Prostate gland (tissue), 2 donors: Measurements from ENCODE around the gene PHLPP1.

Experiments
- POLR2A ChIP-seq: fragments of 450-650 bp; IDR thresholded peaks from one replicate; pipeline ENCODE4 v1.6.1; 2016; ENCODE audit warnings: antibody characterized with exemption, mild to moderate bottlenecking
- POLR2AphosphoS5 ChIP-seq: sonication (generic); formaldehyde crosslinking; IDR thresholded peaks from one replicate; pipeline ENCODE4 v1.6.1; 2017; ENCODE audit warnings: antibody characterized with exemption
- TF ChIP-seq, protein P1 (sequence below), 4 experiments: fragments of 200-600 bp in 2 of 4; fragments of 450-650 bp in 2 of 4; sonication (generic) in 2 of 4; IDR thresholded peaks; 1 replicate in 3 of 4; 2 replicates in 1 of 4; pipeline ENCODE4 v1.5.1; 2016 to 2019; ENCODE audit warnings: antibody characterized with exemption in 4 of 4, mild to moderate bottlenecking in 2 of 4, moderate library complexity in 2 of 4

DNA sequence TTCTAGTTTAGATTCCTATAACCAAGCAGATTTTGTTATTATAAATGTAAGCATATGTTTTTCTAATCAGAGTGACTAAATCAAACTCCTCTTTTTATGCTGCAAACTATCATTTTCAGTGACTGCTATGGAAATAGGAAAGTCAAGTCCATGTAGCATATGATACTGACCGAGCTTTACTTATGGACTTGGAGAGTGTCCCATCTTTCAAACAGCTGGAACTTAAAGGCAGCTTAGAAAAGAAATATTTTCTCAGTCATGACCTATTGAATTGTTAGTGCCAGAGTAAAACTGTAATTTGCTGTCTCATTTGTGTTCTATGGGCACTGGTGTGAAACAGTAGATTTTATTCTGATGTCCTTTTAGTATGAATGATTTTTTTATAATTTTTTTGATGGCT, 76.7 kb downstream of the PHLPP1 start:
- TF ChIP-seq, protein P1, sequence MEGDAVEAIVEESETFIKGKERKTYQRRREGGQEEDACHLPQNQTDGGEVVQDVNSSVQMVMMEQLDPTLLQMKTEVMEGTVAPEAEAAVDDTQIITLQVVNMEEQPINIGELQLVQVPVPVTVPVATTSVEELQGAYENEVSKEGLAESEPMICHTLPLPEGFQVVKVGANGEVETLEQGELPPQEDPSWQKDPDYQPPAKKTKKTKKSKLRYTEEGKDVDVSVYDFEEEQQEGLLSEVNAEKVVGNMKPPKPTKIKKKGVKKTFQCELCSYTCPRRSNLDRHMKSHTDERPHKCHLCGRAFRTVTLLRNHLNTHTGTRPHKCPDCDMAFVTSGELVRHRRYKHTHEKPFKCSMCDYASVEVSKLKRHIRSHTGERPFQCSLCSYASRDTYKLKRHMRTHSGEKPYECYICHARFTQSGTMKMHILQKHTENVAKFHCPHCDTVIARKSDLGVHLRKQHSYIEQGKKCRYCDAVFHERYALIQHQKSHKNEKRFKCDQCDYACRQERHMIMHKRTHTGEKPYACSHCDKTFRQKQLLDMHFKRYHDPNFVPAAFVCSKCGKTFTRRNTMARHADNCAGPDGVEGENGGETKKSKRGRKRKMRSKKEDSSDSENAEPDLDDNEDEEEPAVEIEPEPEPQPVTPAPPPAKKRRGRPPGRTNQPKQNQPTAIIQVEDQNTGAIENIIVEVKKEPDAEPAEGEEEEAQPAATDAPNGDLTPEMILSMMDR (IDR thresholded peaks at IDR 0.05): no peak
- TF ChIP-seq POLR2AphosphoS5: no peak
- no peak for TF ChIP-seq POLR2A
